GM21529 (cell line): Measurements from ENCODE around the gene FOLH1.
"Not testable (repeated sequence)": the region's sequence is repeated elsewhere in the genome, so short reads cannot be mapped to it uniquely, and the experiment has no call there.

ENCODE experiments used
- ATAC-seq: cut with Tn5 transposase; IDR thresholded peaks from one replicate; pipeline ENCODE4 v1.9.1; 2021; ENCODE audit not compliant: unreplicated experiment

FOLH1 gene

GRCh38 chr11:49184756-49185155 lies 23.6 kb downstream of the FOLH1 start:
- not testable (repeated sequence) for ATAC-seq

GRCh38 chr11:49177936-49178335 lies 30.5 kb downstream of the FOLH1 start:
- not testable (repeated sequence) for ATAC-seq

GRCh38 chr11:49175378-49175777 lies 33.0 kb downstream of the FOLH1 start:
- not testable (repeated sequence) for ATAC-seq

GRCh38 chr11:49174691-49175366 lies 33.6 kb downstream of the FOLH1 start:
- ATAC-seq = not testable (repeated sequence)

GRCh38 chr11:49171613-49172012 lies 36.8 kb downstream of the FOLH1 start:
- ATAC-seq = not testable (repeated sequence)

- ATAC-seq = not testable (repeated sequence)
These were observed 38.8 kb downstream of the FOLH1 start for GRCh38 chr11:49169579-49169978.

GRCh38 chr11:49168992-49169391 lies 39.4 kb downstream of the FOLH1 start:
- ATAC-seq = not testable (repeated sequence)

- ATAC-seq = no peak
These were observed 57.2 kb downstream of the FOLH1 start for GRCh38 chr11:49151211-49151610.

- ATAC-seq = not testable (repeated sequence)
These were observed 106.0 kb downstream of the FOLH1 start for GRCh38 chr11:49102356-49102755.
